Loucy (cell line): ENCODE results near the gene BCAS3.

Experiments used
- H2AFZ ChIP-seq: fragments of 200-600 bp; sonication (generic); 2 replicates; pipeline ENCODE4 v1.6.0; 2016; ENCODE audit warnings: antibody characterized with exemption, mild to moderate bottlenecking, low read length, moderate library complexity
- H3F3A ChIP-seq: fragments of 200-600 bp; 2 replicates; pipeline ENCODE4 v1.6.0; 2016; ENCODE audit warnings: antibody characterized with exemption, low read depth, mild to moderate bottlenecking
- H3K27me3 ChIP-seq: fragments of 200-600 bp; sonication (generic); 2 replicates; pipeline ENCODE4 v1.6.1; 2014; ENCODE audit warnings: low read length, mild to moderate bottlenecking; ENCODE audit not compliant: insufficient read depth, poor library complexity, severe bottlenecking
- H3K36me3 ChIP-seq: fragments of 200-600 bp; sonication (generic); 2 replicates; pipeline ENCODE4 v1.6.1; 2016; ENCODE audit warnings: low read length; ENCODE audit not compliant: insufficient read depth
- H3K4me1 ChIP-seq: fragments of 200-600 bp; sonication (generic); 2 replicates; pipeline ENCODE4 v1.5.1; 2014; ENCODE audit warnings: low read length, mild to moderate bottlenecking; ENCODE audit not compliant: insufficient read depth, poor library complexity, severe bottlenecking
- H3K4me2 ChIP-seq: fragments of 200-600 bp; sonication (generic); 2 replicates; pipeline ENCODE4 v1.6.0; 2014; ENCODE audit warnings: antibody characterized with exemption, low read length, low read depth, mild to moderate bottlenecking; ENCODE audit not compliant: poor library complexity, severe bottlenecking
- H3K4me3 ChIP-seq: fragments of 200-600 bp; sonication (generic); 2 replicates; pipeline ENCODE4 v1.5.1; 2014; ENCODE audit warnings: low read length, mild to moderate bottlenecking, mixed read lengths; ENCODE audit not compliant: poor library complexity, severe bottlenecking
- H3K79me2 ChIP-seq: fragments of 200-600 bp; sonication (generic); 2 replicates; pipeline ENCODE4 v1.6.1; 2014; ENCODE audit warnings: low read length; ENCODE audit not compliant: insufficient read depth
- H3K9ac ChIP-seq: fragments of 200-600 bp; sonication (generic); 2 replicates; pipeline ENCODE4 v1.6.0; 2014; ENCODE audit warnings: mild to moderate bottlenecking, low read depth, low read length, moderate library complexity; ENCODE audit not compliant: poor library complexity, severe bottlenecking
- H3K9me2 ChIP-seq: fragments of 200-600 bp; sonication (generic); replicated peaks from 2 replicates; pipeline ENCODE4 v1.6.1; 2016; ENCODE audit warnings: low read depth, low read length, mixed read lengths
- H3K9me3 ChIP-seq: fragments of 200-600 bp; sonication (generic); 2 replicates; pipeline ENCODE4 v1.6.1; 2014; ENCODE audit warnings: mild to moderate bottlenecking, antibody characterized with exemption, low read length, low read depth; ENCODE audit not compliant: insufficient read depth
- H4K20me1 ChIP-seq: fragments of 200-600 bp; sonication (generic); 2 replicates; pipeline ENCODE4 v1.6.0; 2014; ENCODE audit warnings: antibody characterized with exemption, low read length, mild to moderate bottlenecking; ENCODE audit not compliant: insufficient read depth, poor library complexity, severe bottlenecking
- EZH2phosphoT487 ChIP-seq: fragments of 200-600 bp; IDR thresholded peaks from 2 replicates; pipeline ENCODE4 v1.6.1; 2018; ENCODE audit warnings: antibody characterized with exemption, mild to moderate bottlenecking, moderate library complexity, borderline replicate concordance
- TF ChIP-seq, protein P1 (sequence below): fragments of 200-600 bp; sonication (generic); conservative IDR thresholded peaks from 2 replicates; pipeline ENCODE4 v1.5.1; 2014; ENCODE audit warnings: mild to moderate bottlenecking, antibody characterized with exemption, low read length

BCAS3 gene

GRCh38 chr17:61397086-61397842, 719.6 kb downstream of the BCAS3 start:
- Histone ChIP-seq H3K27me3 (no peaks in the 10 kb centered on the region), H3F3A (no peaks in the 10 kb centered on the region), H3K9me3 (no peaks in the 10 kb centered on the region), H3K9ac (no peak overlapping the region), H3K4me2 (no peak overlapping the region), H3K4me1 (no peaks in the 10 kb centered on the region), H4K20me1 (no peaks in the 10 kb centered on the region), H3K36me3 (no peaks in the 10 kb centered on the region), H3K4me3 (no peak overlapping the region), H3K79me2 (no peaks in the 10 kb centered on the region), H2AFZ (no peak overlapping the region), H3K9me2 (no peaks in the 10 kb centered on the region)
- TF ChIP-seq, protein P1, sequence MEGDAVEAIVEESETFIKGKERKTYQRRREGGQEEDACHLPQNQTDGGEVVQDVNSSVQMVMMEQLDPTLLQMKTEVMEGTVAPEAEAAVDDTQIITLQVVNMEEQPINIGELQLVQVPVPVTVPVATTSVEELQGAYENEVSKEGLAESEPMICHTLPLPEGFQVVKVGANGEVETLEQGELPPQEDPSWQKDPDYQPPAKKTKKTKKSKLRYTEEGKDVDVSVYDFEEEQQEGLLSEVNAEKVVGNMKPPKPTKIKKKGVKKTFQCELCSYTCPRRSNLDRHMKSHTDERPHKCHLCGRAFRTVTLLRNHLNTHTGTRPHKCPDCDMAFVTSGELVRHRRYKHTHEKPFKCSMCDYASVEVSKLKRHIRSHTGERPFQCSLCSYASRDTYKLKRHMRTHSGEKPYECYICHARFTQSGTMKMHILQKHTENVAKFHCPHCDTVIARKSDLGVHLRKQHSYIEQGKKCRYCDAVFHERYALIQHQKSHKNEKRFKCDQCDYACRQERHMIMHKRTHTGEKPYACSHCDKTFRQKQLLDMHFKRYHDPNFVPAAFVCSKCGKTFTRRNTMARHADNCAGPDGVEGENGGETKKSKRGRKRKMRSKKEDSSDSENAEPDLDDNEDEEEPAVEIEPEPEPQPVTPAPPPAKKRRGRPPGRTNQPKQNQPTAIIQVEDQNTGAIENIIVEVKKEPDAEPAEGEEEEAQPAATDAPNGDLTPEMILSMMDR = no peak
- no peak for TF ChIP-seq EZH2phosphoT487

DNA sequence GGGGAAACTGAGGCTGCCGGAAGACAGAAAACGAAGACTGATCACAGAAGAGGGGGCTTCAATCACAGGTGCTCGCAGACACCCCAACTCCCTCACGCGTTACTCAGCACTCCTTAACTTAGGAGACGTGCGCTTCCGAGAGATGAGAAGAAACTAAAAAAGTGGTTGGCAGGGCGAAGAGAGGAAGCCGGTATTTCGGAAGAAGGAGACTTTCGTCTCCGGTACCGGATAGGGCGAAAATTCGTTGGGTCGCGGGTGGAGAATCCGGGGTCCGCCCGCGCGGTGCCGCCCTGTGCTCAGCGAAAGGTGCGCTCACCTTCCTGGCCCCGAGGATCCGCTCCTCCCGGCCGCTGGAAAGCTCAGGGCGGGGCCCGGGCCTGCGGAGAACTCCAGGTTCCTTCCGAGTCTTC, 721.1 kb downstream of the BCAS3 start:
- Histone ChIP-seq H3K9ac (no peak overlapping the region), H3K4me2 (no peak overlapping the region)

DNA sequence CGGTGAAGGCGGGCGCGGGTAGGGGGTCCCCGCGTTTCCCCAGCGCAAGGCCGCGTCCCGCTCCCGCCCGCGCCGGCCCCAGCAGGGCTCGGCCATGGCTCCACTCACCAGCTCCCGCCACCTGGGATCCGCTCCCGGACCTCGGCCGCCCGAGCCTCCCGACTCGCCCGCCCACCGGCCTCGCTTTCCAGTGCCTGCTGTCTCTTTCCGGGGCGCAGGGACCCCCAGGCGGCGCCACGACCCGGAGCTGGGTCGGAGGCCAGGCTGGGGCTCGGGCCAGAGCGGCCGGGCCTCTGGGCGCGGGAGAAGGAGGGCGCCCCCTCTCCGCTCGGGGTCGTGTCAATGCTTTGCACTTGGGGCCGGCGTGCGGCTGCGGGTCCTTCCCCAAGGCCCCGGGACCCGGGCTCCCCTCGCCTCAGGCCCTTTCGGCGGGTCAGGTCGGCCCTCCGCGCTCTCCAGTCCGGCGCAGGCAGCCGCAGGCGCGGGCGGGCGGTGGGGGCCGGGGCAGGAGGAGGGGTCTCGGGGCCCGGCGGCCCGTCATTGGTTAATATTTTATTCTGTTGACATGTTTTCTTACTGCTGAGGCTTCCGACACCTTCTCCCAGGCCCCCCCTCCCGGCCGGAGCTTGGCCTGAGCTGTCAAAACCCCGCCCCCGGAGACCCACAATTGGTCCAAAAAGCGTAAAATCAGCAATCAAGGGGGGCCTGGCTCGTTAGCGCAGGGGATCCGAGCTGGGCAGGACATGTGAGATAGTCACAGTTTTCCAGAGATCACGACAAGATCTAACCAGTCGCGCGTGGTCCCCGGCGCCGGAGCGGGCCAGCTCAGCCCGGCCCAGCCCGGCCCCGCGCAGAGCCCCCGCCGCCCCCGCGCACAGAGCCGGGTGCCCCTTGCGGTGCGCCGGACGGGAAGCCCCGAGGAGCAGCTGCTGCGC, 721.7 kb downstream of the BCAS3 start, which contains the start of gene TBX2:
TSS of gene TBX2 (plus strand) at position 713 of the 935 bp plus-strand sequence. CDS start 334 bp downstream, outside the sequence.
- no peaks in the 10 kb centered on the region for H3K36me3 ChIP-seq
- no peak within 1 kb of the TSS for H3K4me2 ChIP-seq
- H3K79me2 ChIP-seq = no peaks in the 10 kb centered on the region
- H3K4me1 ChIP-seq = no peaks in the 10 kb centered on the region
- H3F3A ChIP-seq = no peaks in the 10 kb centered on the region
- no peaks in the 10 kb centered on the region for H3K9me2 ChIP-seq
- no peaks in the 10 kb centered on the region for H3K9me3 ChIP-seq
- H3K27me3 ChIP-seq = no peaks in the 10 kb centered on the region
- no peaks in the 10 kb centered on the region for H4K20me1 ChIP-seq
- H2AFZ ChIP-seq = no peak within 1 kb of the TSS
- no peak within 1 kb of the TSS for H3K4me3 ChIP-seq
- TF ChIP-seq, protein P1 = no peak
- TF ChIP-seq EZH2phosphoT487 = no peak
- no peak within 1 kb of the TSS for H3K9ac ChIP-seq

More for the DNA sequence above, 721.1 kb downstream of the BCAS3 start:
- Histone ChIP-seq H3F3A (no peaks in the 10 kb centered on the region), H4K20me1 (no peaks in the 10 kb centered on the region), H3K36me3 (no peaks in the 10 kb centered on the region), H3K9me2 (no peaks in the 10 kb centered on the region), H3K4me3 (no peak overlapping the region), H2AFZ (no peak overlapping the region), H3K9me3 (no peaks in the 10 kb centered on the region), H3K27me3 (no peaks in the 10 kb centered on the region), H3K4me1 (no peaks in the 10 kb centered on the region), H3K79me2 (no peaks in the 10 kb centered on the region)
- TF ChIP-seq EZH2phosphoT487 = no peak
- TF ChIP-seq, protein P1 = no peak
